Measurements from ENCODE around the gene ARID1B. TPM values are rescaled to one million over a fixed set of nuclear protein-coding genes. Genes with fewer than 3 reads are reported as not detected.

The ARID1B gene
- total RNA-seq, 5 donors from 2014 or later (not counting 1 experiment from before 2014, with no cell fraction given): 103 to 161 (median 108) TPM

- H3K4me1 Mint-ChIP-seq: peaks cover 61 to 71% (median 62%) of the 10 kb centered on the region in 3 donors
Observed at GRCh38 chr6:157001716-157002115, 224.5 kb downstream of the ARID1B start.

DNA sequence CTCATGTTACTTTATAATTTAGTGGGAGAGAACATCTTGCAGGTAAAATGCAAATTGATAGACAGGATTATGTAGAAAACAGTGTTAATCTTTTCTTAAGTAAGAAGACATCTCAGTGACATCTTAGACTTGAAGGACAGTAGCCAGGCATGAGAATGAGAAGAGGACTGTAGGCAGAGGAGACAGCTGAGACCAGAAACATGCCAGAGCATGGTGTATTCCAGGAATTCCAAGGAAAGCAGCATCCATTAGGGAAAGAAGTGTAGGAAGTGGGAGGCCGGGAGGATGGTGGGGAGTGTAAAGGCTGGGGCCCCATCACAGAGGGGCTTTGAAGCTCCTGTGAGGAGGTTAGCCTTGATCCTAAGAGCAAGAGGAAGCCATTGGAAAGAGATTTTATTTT is 225.6 kb downstream of the ARID1B start:
- H3K27me3 Mint-ChIP-seq: no peaks in the 10 kb centered on the region
- Histone ChIP-seq H3K27ac (ENCODE audit: low read length) (no peak overlapping the region), H3K4me1 (ENCODE audit: control insufficient read depth in 1 of 2, extremely low read depth in 1 of 2, insufficient read depth in 2 of 2, low read length in 2 of 2) (no peaks in the 10 kb centered on the region), H3K27me3 (replicated peaks in 1 of 2; ENCODE audit: control insufficient read depth in 2 of 2, extremely low read depth in 1 of 2, insufficient read depth in 2 of 2, low read length in 1 of 2) (no peaks in the 10 kb centered on the region), H3K9me3 (no peaks in the 10 kb centered on the region), H3K36me3 (ENCODE audit: control insufficient read depth in 2 of 2, extremely low read depth in 1 of 2, insufficient read depth in 1 of 2, low read length in 1 of 2) (no peaks in the 10 kb centered on the region), H3K4me3 (ENCODE audit: control insufficient read depth in 1 of 2, extremely low read depth in 1 of 2, low read length in 1 of 2) (no peak overlapping the region)
- no peak for ATAC-seq (replicated peaks in 1 of 4)
- no peak overlapping the region for H3K27ac Mint-ChIP-seq
- H3K4me1 Mint-ChIP-seq: peaks cover 61 to 74% (median 63%) of the 10 kb centered on the region in 3 donors
- ChIA-PET POLR2A (interaction anchor here in 1 of 2 donors (0.5 kb wide), 1 partner anchor 732 kb away, joined by 4 read pairs; no protein-coding TSS in a partner anchor), CTCF (no interaction called here)
- H3K9me3 Mint-ChIP-seq: no peaks in the 10 kb centered on the region
- H3K36me3 Mint-ChIP-seq: peaks cover 14% of the 10 kb centered on the region
- WGBS (ENCODE audit: insufficient coverage): 100% methylated on average over 1 of the region's 1 CpG
- no peak overlapping the region for H3K4me3 Mint-ChIP-seq
- DNase-seq: no peak

More at GRCh38 chr6:157001716-157002115, 224.5 kb downstream of the ARID1B start:
- H3K27ac Mint-ChIP-seq: no peak overlapping the region
- H3K27me3 ChIP-seq (replicated peaks in 1 of 2; ENCODE audit: control insufficient read depth in 2 of 2, extremely low read depth in 1 of 2, insufficient read depth in 2 of 2, low read length in 1 of 2): no peaks in the 10 kb centered on the region
- ChIA-PET CTCF (no interaction called here), POLR2A (no interaction called here)
- H3K36me3 Mint-ChIP-seq: peaks cover 14% of the 10 kb centered on the region
- H3K4me3 Mint-ChIP-seq: no peak overlapping the region
- no peaks in the 10 kb centered on the region for H3K9me3 Mint-ChIP-seq
- 97% methylated on average over 11 of the region's 12 CpGs for WGBS (ENCODE audit: insufficient coverage)
- H3K27me3 Mint-ChIP-seq: no peaks in the 10 kb centered on the region
- H3K4me1 ChIP-seq (ENCODE audit: control insufficient read depth in 1 of 2, extremely low read depth in 1 of 2, insufficient read depth in 2 of 2, low read length in 2 of 2): no peaks in the 10 kb centered on the region
- no peak for ATAC-seq (replicated peaks in 1 of 4)
- no peak for DNase-seq
- no peaks in the 10 kb centered on the region for H3K9me3 ChIP-seq
- no peaks in the 10 kb centered on the region for H3K36me3 ChIP-seq (ENCODE audit: control insufficient read depth in 2 of 2, extremely low read depth in 1 of 2, insufficient read depth in 1 of 2, low read length in 1 of 2)
- no peak overlapping the region for H3K27ac ChIP-seq (ENCODE audit: low read length)
- H3K4me3 ChIP-seq (ENCODE audit: control insufficient read depth in 1 of 2, extremely low read depth in 1 of 2, low read length in 1 of 2): no peak overlapping the region

- DNase-seq (no peak), ATAC-seq (replicated peaks in 1 of 4) (no peak)
- H3K27me3 Mint-ChIP-seq: no peaks in the 10 kb centered on the region
- no peaks in the 10 kb centered on the region for H3K9me3 Mint-ChIP-seq
- WGBS (ENCODE audit: insufficient coverage): 60% methylated on average over 1 of the region's 2 CpGs
- H3K36me3 Mint-ChIP-seq: peaks cover 12% of the 10 kb centered on the region
- H3K27ac ChIP-seq (ENCODE audit: low read length): no peak overlapping the region
- peaks cover 68 to 73% (median 73%) of the 10 kb centered on the region in 3 donors for H3K4me1 Mint-ChIP-seq
- no peak overlapping the region for H3K27ac Mint-ChIP-seq
- ChIA-PET POLR2A (no interaction called here), CTCF (no interaction called here)
- no peaks in the 10 kb centered on the region for H3K36me3 ChIP-seq (ENCODE audit: control insufficient read depth in 2 of 2, extremely low read depth in 1 of 2, insufficient read depth in 1 of 2, low read length in 1 of 2)
- H3K4me1 ChIP-seq (ENCODE audit: control insufficient read depth in 1 of 2, extremely low read depth in 1 of 2, insufficient read depth in 2 of 2, low read length in 2 of 2): no peaks in the 10 kb centered on the region
- H3K4me3 Mint-ChIP-seq: no peak overlapping the region
- H3K27me3 ChIP-seq (replicated peaks in 1 of 2; ENCODE audit: control insufficient read depth in 2 of 2, extremely low read depth in 1 of 2, insufficient read depth in 2 of 2, low read length in 1 of 2): no peaks in the 10 kb centered on the region
- H3K4me3 ChIP-seq (ENCODE audit: control insufficient read depth in 1 of 2, extremely low read depth in 1 of 2, low read length in 1 of 2): no peak overlapping the region
- H3K9me3 ChIP-seq: no peaks in the 10 kb centered on the region
Observed at GRCh38 chr6:157005940-157006339, 228.8 kb downstream of the ARID1B start.

DNA sequence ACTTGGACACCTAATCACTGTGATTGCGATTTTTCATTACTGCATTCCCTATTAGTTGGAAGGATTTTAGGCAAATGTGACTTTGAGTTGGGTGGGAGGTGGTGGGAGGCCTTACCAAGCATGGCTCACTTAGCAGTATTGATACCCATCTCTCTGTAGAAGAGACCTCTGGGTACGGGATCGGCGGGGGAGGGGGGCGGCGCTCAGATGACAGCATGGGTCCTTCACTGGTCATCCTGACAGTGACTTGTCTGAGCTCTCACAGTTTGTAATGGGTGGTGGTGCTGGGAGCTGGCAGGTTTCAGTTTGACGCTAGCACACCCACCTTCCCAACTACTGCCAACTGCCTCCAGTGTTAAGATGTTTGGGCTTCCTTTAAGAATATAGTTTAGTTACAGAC is 231.4 kb downstream of the ARID1B start:
- Mint-ChIP-seq H3K27ac (no peak overlapping the region), H3K27me3 (no peaks in the 10 kb centered on the region), H3K4me3 (no peak overlapping the region), H3K9me3 (peaks cover 0 to 6% (median 5%) of the 10 kb centered on the region in 3 donors), H3K36me3 (no peaks in the 10 kb centered on the region), H3K4me1 (peaks cover 67 to 72% (median 68%) of the 10 kb centered on the region in 3 donors)
- CTCF ChIA-PET: no interaction called here
- H3K4me3 ChIP-seq (ENCODE audit: control insufficient read depth in 1 of 2, extremely low read depth in 1 of 2, low read length in 1 of 2): no peak overlapping the region
- no peaks in the 10 kb centered on the region for H3K4me1 ChIP-seq (ENCODE audit: control insufficient read depth in 1 of 2, extremely low read depth in 1 of 2, insufficient read depth in 2 of 2, low read length in 2 of 2)
- POLR2A ChIA-PET: no interaction called here
- no peaks in the 10 kb centered on the region for H3K9me3 ChIP-seq
- no peak for ATAC-seq (replicated peaks in 1 of 4)
- no peak overlapping the region for H3K27ac ChIP-seq (ENCODE audit: low read length)
- H3K36me3 ChIP-seq (ENCODE audit: control insufficient read depth in 2 of 2, extremely low read depth in 1 of 2, insufficient read depth in 1 of 2, low read length in 1 of 2): no peaks in the 10 kb centered on the region
- DNase-seq: no peak
- no peaks in the 10 kb centered on the region for H3K27me3 ChIP-seq (replicated peaks in 1 of 2; ENCODE audit: control insufficient read depth in 2 of 2, extremely low read depth in 1 of 2, insufficient read depth in 2 of 2, low read length in 1 of 2)
- no CpG with 5 or more reads among the region's 7 CpGs for WGBS (ENCODE audit: insufficient coverage)

- H3K4me1 Mint-ChIP-seq: peaks cover 66 to 84% (median 74%) of the 10 kb centered on the region in 3 donors
- Histone ChIP-seq H3K4me1 (ENCODE audit: control insufficient read depth in 1 of 2, extremely low read depth in 1 of 2, insufficient read depth in 2 of 2, low read length in 2 of 2) (no peaks in the 10 kb centered on the region), H3K27ac (ENCODE audit: low read length) (no peak overlapping the region), H3K36me3 (ENCODE audit: control insufficient read depth in 2 of 2, extremely low read depth in 1 of 2, insufficient read depth in 1 of 2, low read length in 1 of 2) (no peaks in the 10 kb centered on the region), H3K4me3 (ENCODE audit: control insufficient read depth in 1 of 2, extremely low read depth in 1 of 2, low read length in 1 of 2) (no peak overlapping the region), H3K27me3 (replicated peaks in 1 of 2; ENCODE audit: control insufficient read depth in 2 of 2, extremely low read depth in 1 of 2, insufficient read depth in 2 of 2, low read length in 1 of 2) (no peaks in the 10 kb centered on the region), H3K9me3 (no peaks in the 10 kb centered on the region)
- H3K27ac Mint-ChIP-seq: no peak overlapping the region
- ATAC-seq (replicated peaks in 1 of 4) (no peak), DNase-seq (no peak)
- no peak overlapping the region for H3K4me3 Mint-ChIP-seq
- no peaks in the 10 kb centered on the region for H3K27me3 Mint-ChIP-seq
- no peaks in the 10 kb centered on the region for H3K36me3 Mint-ChIP-seq
- H3K9me3 Mint-ChIP-seq: peaks cover 0 to 6% (median 5%) of the 10 kb centered on the region in 3 donors
- 100% methylated on average over 1 of the region's 3 CpGs for WGBS (ENCODE audit: insufficient coverage)
- POLR2A ChIA-PET: no interaction called here
- CTCF ChIA-PET: no interaction called here
Observed at GRCh38 chr6:157012355-157012754, 235.2 kb downstream of the ARID1B start.

- H3K27ac ChIP-seq (ENCODE audit: low read length): no peak overlapping the region
- POLR2A ChIA-PET: no interaction called here
- no peaks in the 10 kb centered on the region for H3K9me3 ChIP-seq
- 94% methylated on average over 3 of the region's 7 CpGs for WGBS (ENCODE audit: insufficient coverage)
- Mint-ChIP-seq H3K9me3 (peaks cover 0 to 6% (median 5%) of the 10 kb centered on the region in 3 donors), H3K4me1 (peaks cover 64 to 76% (median 76%) of the 10 kb centered on the region in 3 donors), H3K27ac (no peak overlapping the region), H3K36me3 (no peaks in the 10 kb centered on the region), H3K4me3 (no peak overlapping the region), H3K27me3 (no peaks in the 10 kb centered on the region)
- no peaks in the 10 kb centered on the region for H3K27me3 ChIP-seq (replicated peaks in 1 of 2; ENCODE audit: control insufficient read depth in 2 of 2, extremely low read depth in 1 of 2, insufficient read depth in 2 of 2, low read length in 1 of 2)
- ATAC-seq (replicated peaks in 1 of 4) (no peak), DNase-seq (no peak)
- no peaks in the 10 kb centered on the region for H3K4me1 ChIP-seq (ENCODE audit: control insufficient read depth in 1 of 2, extremely low read depth in 1 of 2, insufficient read depth in 2 of 2, low read length in 2 of 2)
- H3K36me3 ChIP-seq (ENCODE audit: control insufficient read depth in 2 of 2, extremely low read depth in 1 of 2, insufficient read depth in 1 of 2, low read length in 1 of 2): no peaks in the 10 kb centered on the region
- no peak overlapping the region for H3K4me3 ChIP-seq (ENCODE audit: control insufficient read depth in 1 of 2, extremely low read depth in 1 of 2, low read length in 1 of 2)
- CTCF ChIA-PET: no interaction called here
Observed at GRCh38 chr6:157013649-157014304, 236.6 kb downstream of the ARID1B start.

Measured in T-cell (primary cell).